ENCODE results near the gene LAMA2.

LAMA2 gene

DNA sequence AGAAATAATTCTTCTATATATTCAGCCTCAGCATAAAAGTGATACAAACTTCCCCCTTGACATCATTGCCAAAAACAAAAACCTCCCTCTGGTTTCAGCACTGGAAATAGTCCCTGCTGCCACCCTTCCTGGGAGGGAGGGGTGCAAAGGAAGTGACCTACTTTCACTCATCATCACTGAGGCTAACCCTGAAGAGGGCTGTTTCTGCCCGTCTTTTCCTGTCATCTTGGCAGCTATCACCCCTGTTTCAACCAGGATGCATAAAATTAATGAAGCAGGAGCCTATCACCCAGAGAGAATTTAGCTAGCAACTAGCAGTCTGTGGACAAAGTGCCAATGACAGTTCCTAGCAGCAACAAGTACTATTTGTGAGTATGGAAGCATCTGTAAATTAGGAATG, 397.8 kb downstream of the LAMA2 start:
- DNase-seq = no peak

DNA sequence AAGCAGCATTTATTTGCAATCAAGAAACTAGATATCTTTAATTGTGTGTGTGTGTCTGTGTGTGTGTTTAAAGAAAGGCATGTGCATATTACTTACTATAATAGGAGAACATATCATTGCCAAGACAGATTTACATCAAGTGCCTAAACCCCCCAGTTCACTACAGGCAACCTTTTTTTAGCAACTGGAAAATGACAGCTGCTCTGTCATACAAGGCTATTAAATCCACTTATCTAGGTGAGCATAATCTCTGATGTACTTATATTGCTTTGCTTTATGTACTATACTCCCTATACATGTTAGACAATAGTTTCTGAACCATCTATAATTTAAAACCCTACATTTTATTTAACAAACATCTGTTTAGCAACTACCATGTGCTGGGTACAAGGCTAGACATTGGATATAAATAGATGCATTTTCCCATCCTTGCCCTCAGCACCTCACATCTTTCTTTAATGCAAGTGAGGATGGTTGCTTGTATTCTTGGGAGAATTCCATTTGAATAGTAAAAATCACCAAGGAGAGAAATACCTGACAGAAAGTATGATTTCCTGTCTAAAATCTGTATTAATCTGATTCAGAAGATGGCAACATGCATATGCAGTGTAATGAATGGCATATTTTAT, 398.3 kb downstream of the LAMA2 start:
- no peak for DNase-seq

DNA sequence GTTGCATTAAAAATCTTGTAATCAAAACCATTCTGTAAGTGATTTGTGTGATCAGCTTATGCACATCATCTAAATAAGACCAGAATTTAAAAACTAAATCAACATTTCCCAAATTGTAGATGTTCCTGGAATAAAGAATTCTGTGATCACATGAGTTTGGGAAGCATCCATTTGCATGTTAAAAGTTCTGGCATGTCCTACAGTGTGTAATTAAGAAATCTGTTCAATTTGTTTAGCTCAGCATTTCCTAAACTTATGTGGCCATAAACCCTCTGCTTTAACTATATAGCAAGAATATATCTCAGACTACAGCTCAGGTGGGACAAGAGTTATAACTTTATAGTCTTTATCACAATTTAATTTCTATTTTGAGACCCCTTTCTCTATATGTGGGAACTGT, 399.1 kb downstream of the LAMA2 start:
- no peak for DNase-seq

DNA sequence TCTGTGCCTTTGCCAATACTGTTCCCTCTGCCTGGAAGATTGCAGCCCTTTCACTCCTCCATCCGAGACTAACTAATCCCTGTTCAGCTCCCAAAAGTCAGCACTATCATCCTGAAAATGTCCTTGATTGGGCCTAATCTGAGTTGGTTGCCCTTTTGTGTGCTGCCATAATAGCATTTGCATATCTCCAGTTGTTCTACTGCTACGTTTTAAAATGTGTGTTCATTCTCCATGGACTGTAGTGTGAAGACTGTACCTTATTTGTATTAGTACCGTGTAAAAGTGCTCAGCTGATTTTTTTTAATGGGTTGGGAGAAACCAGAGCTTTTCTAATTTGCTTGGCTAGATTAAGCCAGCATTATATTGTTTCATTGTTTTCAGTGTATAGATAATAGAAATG, 401.3 kb downstream of the LAMA2 start:
- no peak for DNase-seq

DNA sequence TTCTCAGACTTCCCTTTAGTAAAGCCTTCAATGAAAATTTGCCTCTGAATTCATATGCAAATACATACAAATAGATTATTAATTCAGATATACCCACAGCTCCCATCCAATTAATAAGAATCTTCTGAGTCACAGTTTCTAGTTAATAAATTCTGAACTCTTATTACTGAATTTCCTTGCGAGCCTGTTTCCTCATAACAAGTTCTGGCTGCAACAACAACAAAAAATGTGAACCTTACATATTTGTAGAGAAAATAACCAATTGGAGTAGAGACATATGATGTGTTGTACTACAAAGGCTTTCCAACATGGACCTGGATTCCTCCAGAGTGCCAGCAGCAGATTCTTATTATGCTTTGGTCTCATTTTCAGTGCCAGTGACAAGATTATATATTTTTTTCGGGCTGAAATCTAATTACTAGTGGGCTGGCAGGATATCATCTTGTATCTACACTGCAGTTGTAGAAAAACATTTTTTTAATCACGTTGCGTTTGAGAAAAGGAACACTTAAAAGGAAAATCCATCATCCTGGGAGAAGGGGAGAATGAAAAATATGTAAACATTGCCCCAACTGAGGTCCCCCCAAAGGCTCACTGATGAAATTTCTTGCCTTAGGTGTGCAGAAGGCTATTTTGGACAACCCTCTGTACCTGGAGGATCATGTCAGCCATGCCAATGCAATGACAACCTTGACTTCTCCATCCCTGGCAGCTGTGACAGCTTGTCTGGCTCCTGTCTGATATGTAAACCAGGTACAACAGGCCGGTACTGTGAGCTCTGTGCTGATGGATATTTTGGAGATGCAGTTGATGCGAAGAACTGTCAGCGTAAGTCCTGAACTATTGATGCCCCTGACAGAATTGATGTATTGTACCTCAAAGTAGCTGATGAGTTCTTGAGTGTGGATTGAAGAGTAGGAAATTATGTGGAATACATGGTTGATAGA, 404.6 kb downstream of the LAMA2 start:
- no peak for DNase-seq

DNA sequence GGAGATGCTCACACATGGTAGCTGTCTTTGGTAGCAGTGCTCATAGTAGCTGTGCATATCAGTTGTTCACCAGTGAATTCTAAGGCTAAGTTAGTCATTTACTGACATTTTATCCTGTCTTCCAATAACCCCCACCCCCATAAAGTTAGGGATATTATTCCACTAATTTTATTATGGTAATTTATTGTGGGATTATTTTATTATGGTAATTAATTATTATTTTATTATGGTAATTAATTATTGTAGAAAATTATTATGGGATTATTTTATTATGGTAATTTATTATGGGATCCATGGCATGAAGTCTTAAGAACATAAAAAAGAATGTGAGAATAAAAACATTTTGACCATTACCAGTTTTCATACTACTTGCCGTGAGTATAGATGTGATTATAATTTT, 406.5 kb downstream of the LAMA2 start:
- no peak for DNase-seq

DNA sequence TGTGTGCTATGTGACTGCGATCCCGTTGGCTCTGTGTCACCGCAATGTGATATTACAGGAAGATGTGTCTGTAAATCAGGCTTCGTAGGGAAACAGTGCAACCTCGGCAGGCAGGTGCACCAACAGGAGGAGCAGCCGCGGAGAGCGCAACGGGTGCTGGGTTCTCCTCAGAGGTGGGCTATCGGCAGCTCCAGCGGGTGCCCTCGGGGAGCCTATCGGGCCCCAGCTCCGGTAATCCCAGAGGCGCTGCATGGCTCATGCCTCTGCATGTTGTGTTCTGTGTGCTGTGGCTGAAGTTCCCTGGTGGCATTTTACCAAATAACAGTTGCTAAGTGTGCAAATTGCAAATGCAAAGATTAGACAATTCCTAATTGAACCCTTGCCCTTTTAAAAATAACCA, 409.9 kb downstream of the LAMA2 start:
- DNase-seq = no peak

DNA sequence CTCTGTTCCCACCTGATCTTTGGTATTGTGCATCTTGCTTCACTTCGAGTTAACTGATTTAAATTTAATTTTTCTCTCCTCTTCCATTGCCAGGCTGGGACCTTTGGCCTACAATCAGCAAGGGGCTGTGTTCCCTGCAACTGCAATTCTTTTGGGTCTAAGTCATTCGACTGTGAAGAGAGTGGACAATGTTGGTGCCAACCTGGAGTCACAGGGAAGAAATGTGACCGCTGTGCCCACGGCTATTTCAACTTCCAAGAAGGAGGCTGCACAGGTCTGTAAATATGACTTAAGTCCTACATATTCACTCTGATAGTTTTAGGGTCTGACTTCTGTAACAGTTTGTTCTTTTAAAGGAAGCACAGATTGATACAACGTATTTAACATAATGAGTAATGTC, 414.7 kb downstream of the LAMA2 start:
- DNase-seq = no peak

DNA sequence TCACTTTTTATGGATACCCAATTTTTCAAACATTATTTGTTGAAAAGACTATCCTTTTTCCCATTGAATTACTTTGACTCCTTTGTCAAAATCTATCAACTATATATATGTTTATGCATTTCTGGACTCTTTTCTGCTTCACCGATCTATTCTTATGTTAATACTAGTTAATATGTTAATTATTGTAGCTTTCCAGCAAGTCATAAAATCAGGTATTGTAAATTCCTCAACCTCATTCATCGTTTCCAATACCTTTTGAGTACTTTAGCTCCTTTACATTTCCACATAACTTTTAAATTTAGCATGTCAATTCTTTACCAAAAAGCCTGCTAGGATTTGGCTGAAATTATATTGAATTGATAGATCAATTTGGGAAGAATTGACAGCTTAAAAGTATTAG, 419.7 kb downstream of the LAMA2 start:
- no peak for DNase-seq

DNA sequence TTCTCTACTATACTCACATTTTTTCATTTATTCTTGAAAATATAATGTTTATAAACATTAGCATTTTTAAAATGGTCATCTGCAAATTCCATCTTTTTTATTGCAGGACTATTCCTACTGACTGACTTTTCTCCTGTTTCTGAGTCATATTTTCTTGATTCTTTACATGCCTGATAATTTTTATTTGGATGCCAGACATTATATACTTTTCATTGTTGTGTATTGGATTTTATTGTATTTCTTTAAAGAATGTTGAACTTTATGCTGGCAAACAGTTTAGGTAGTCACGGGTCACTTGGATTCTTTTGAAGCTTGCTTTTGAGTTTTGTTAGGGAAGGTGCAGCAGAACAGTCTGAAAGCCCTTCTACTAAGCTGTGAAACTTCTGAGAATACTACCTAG, 423.9 kb downstream of the LAMA2 start:
- DNase-seq = no peak

DNA sequence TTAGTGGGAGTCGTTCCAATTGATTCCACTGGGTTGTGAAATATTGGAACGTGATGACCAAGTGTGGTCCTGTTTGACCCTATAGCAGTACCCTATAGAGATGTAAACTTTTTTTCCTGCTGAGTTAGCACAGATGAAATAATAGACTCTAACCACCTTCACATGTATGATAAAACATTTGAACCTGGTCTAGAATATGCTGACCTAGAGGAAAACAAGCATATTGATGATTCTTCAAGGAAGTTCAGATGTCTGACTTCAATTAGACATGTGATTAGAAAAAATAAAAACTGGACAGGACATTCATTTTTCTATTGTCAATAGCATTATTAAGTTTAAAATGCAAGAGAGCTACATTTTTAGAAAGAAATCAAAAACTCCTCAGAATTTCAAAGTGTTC, 424.9 kb downstream of the LAMA2 start:
- DNase-seq = no peak

DNA sequence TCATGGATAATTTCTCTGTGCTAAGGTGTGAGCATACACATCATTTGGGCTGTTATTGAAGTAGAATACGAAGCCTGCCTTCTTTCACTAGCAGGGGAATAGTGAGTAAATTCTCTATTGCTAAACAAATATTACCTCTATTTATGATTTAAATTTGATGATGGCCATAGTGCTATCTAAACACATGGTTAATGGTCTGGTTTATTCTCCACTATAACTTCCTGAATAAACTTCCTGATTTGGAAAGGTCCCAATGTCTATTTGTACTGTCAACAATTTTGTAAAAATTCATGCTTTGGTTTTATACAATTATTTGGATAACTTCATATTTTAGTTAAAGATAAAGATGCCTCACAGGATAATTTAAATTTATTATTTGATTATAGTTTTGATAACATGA, 426.2 kb downstream of the LAMA2 start:
- no peak for DNase-seq

DNA sequence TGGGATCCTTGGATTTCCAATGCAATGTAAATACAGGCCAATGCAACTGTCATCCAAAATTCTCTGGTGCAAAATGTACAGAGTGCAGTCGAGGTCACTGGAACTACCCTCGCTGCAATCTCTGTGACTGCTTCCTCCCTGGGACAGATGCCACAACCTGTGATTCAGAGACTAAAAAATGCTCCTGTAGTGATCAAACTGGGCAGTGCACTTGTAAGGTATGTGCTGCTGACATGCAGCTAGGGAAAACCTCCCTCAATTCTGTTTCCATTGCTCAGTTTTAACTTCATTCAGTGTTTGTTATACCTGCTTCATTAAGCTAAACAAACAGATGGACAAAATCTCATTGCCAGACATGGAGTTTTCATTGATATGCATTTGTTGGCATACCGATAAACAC, 429.9 kb downstream of the LAMA2 start:
- no peak for DNase-seq

DNA sequence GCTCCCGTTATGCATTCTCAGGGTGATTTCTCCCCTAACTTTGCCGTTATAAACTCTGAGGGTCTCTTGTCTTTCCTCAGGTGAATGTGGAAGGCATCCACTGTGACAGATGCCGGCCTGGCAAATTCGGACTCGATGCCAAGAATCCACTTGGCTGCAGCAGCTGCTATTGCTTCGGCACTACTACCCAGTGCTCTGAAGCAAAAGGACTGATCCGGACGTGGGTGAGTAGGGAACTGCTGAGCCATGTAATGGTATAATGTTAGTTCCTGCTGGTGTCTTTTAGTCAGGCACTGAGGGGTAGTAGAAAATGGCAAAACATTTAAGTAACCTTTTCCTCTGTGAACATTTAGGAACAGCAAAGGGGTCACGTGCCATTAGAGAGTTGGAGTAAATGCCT, 431.6 kb downstream of the LAMA2 start:
- DNase-seq = no peak

DNA sequence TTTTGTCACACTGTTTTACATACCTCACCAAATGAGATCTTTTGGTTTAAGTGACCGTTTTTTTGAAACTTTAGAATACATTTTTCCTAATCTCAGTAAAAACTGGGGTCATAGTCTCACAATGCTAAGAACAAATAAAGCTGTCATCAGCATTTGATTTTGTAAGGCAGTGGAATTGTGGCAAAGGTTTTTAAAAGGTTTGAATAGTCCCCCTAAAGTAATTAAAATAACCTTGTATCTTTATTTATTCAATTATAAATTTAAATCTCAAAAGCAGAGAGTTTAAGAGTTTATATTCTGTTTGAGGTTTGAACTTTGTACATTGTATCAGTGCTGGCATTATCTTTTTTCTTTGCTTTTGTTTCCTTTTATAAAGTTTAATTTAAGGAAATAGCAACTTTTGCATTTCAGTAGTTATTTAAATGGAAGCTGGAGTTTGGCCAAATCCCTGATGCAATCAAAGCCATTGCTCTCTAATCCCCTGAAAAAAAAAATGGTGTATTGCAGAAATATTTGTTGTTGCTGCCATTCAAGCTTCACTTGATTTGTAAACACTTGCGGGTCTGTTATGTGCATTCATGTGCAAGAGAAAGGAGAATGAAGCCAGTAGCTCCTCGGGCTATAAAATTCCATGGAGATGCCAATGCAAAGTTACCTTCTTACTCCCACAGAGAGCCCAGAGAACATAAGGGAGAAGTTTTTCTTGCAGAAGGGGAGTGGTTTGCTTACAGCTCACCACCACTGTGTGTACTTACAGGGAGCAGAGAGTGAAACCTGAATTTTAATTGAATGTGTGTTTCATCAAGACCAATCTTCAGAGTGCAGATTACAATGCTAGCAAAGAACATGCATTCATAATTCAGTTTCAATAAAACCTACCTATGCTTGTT, 435.2 kb downstream of the LAMA2 start:
- DNase-seq = no peak

DNA sequence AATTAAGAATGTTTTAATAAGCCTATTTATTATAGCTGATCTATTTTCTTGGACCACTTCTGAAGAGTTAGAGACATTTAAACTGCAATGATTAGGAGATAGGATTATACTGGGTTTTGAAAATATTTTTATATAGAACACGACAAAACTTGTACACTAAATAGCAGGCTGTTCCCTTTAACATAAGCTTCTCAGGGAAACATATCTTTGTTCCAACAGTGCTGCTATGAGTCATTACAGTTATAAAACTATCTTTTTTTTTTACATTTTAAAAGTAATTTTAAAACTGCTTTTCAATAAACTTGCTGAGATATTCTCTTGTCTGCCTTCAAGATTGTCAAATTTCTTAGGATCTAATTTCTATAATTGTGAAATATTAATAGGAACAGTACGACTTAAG, 438.0 kb downstream of the LAMA2 start:
- DNase-seq = no peak

DNA sequence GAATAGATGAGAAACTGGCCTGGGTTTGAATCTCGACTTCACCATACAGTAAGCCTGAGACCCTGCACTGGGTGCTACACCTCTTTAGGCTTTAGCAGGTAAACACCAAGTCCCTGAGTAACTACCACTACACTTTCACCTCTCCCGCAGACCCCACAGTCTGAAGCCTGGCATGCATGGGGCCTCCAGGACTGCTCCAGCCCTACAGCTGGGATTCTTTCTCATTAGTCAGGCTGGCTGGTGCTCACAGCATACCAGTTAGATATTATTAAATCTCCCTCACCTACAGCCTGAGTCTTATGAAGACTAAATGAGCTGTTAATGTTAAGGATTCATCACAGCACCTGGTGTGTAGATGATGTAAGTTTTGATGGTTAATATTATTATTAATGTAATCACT, 438.4 kb downstream of the LAMA2 start:
- no peak for DNase-seq

DNA sequence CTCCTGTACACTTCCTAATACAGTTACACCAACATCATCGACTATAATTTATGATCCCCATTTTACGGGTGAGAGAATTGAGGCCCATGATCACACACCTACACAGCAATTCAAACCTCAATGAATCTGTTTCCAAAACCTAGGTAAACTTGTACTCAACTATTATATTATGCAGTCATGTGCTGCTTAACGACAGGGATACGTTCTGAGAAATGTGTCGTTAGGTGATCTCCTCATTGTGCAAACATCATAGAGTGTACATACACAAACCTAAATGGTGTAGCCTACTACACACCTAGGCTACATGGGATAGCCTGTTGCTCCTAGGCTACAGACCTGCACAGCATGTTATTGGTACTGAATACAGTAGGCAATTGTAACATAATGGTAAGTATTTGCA, 441.4 kb downstream of the LAMA2 start:
- DNase-seq = no peak

DNA sequence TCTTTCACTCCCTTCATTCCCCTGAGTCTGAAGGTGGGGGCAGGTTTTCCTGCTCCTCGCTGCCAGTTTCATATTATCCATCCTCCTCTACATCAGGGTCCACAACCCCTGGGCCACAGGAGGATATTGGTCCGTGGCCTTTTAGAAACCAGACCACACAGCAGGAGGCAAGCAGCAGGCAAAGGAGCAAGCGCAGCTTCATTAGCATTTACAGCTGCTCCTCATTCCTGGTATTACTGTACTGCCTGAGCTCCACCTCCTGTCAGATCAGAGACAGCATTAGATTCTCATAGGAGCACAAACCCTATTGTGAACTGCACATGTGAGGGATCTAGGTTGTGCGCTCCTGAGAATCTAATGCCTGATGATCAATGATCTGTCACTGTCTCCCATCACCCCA, 446.7 kb downstream of the LAMA2 start:
- no peak for DNase-seq

DNA sequence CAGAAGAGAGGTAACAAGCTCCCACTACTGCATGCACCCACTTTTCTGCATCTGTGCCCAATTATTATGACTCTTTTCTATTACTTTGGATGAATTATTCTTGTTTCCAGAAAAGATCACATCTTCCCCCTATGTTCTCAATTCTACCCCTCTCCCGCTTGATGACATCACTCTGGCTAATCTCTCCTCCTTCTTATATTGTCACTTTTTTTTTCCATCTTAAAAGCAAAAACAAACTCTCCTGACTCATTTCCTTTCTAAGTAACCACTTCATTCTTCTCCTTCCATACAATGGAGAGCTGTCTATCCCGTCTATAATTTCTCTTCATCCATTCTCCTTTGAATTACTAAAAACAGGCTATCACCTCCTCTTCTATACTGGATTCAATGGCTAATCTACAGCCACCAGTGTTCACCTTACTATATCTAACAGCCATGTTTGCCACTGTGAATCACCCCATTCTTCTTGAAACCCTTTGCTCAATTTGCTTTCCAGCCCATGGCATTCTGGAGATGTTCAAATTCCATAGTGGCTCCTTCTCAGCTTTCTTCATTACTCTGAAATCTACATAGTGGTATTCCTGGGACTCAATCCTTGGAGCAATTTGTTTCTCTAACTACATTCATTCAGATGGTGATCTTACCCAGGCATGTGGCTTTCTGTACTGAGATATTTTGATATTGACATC, 448.7 kb downstream of the LAMA2 start:
- no peak for DNase-seq

DNA sequence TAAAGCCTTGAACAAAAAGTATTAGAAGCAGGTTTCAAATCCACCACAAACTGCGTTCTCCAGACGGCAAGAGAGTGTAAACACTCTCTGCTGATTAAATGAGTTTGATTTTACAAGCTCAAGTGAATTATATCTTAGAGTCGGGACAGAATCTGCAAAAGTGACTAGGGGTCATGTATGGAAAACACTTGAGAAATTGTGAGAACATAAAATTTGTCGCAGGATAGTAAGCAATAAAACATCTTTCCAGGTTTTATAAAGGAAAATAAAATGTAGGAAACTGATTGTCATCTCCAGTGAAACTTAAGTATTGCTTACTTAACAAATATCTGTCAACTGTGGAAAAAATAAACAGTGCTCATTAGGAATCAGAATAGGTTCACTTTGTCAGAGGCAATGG, 452.9 kb downstream of the LAMA2 start:
- no peak for DNase-seq

DNA sequence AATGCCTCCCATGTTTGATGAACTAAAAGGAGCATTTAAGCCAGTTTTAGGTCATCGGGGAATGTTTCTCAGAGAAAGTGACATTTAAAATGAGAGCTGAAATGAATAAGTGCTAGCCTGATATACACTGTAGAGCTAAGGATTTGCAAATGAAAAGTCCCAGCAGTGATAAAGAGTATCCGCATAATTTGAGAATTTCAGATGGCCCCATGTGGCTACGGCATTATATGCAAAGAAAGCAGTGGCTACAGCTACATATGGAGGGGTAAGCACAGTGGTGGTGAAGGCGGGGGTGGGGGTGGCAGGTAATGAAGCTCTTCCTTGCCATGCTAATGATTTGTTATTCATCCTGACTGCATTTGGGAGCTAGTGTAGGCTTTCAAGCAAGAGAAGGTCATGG, 455.7 kb downstream of the LAMA2 start:
- DNase-seq = no peak

DNA sequence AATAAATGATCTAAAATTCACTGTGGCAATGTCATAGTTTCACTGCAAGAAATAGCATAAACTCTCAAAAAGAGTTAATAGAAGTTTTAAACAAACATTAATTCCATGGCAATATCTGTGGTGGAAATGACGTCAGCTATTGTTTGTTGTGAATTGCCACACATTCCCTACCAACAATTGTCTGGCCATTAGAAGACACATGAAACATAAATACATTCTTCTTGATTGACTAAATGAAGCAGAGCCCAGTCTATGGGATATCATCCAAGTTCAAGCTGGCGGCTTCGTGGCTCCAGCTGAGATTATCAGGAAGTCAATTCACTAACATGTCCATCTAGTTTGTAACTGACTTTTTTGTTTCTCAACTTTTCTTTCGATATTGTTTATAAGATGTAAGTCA, 458.0 kb downstream of the LAMA2 start:
- DNase-seq = no peak
